K562 (cell line): ENCODE results near the gene ERCC2. TPM values are rescaled to one million over a fixed set of nuclear protein-coding genes. Genes with fewer than 3 reads are reported as not detected.

Experiments
- ARID2 ChIP-seq: fragments of 450-650 bp; IDR thresholded peaks from 2 replicates; pipeline ENCODE4 v1.6.1; 2017; ENCODE audit warnings: antibody characterized with exemption, mild to moderate bottlenecking
- E2F4 ChIP-seq: sonication (generic); formaldehyde crosslinking; IDR thresholded peaks from 2 replicates; pipeline ENCODE4 v1.8.0; 2022; ENCODE audit warnings: mild to moderate bottlenecking, low read depth, missing genetic modification reagents
- FOS ChIP-seq: IDR thresholded peaks from 3 replicates; pipeline ENCODE4 v1.6.1; 2011; ENCODE audit not compliant: insufficient read length; ENCODE audit errors: extremely low read depth
- MBD2 ChIP-seq: sonication (generic); IDR thresholded peaks from 2 replicates; pipeline ENCODE4 v1.6.1; 2016; ENCODE audit warnings: low read depth, borderline replicate concordance
- PHB2 ChIP-seq: fragments of 450-650 bp; IDR thresholded peaks from 2 replicates; pipeline ENCODE4 v1.6.1; 2017; ENCODE audit warnings: low read depth
- PKNOX1 ChIP-seq: fragments of 450-650 bp; IDR thresholded peaks from 2 replicates; pipeline ENCODE4 v1.6.1; 2016
- POLR2AphosphoS5 ChIP-seq: IDR thresholded peaks from 2 replicates; pipeline ENCODE4 v1.6.1; 2011; ENCODE audit warnings: mild to moderate bottlenecking, low read depth, low read length, moderate library complexity; ENCODE audit not compliant: control insufficient read depth, insufficient read depth
- RBM39 ChIP-seq: fragments of 200-400 bp; formaldehyde crosslinking; optimal IDR thresholded peaks from 2 replicates; pipeline ENCODE3; 2018; ENCODE audit warnings: low read depth, low read length
- SMARCE1 ChIP-seq: fragments of 450-650 bp; IDR thresholded peaks from 2 replicates; pipeline ENCODE4 v1.7.1; 2016; ENCODE audit warnings: mild to moderate bottlenecking
- SP2 ChIP-seq: IDR thresholded peaks from 2 replicates; pipeline ENCODE4 v1.6.1; 2011; ENCODE audit warnings: mild to moderate bottlenecking, low read depth, low read length, moderate library complexity; ENCODE audit not compliant: poor library complexity, severe bottlenecking; ENCODE audit errors: extremely low read depth
- TAF7 ChIP-seq: fragments of 450-650 bp; IDR thresholded peaks from 2 replicates; pipeline ENCODE4 v1.6.1; 2016; ENCODE audit warnings: missing genetic modification characterization, missing compliant biosample characterization
- TRIM25 ChIP-seq: fragments of 450-650 bp; IDR thresholded peaks from 2 replicates; pipeline ENCODE4 v1.7.0; 2016; ENCODE audit warnings: borderline replicate concordance
- YY1 ChIP-seq, 3 experiments: IDR thresholded peaks; 2 replicates each; pipeline ENCODE4 v1.6.1; 2011; ENCODE audit warnings: low read length in 2 of 3, mild to moderate bottlenecking in 2 of 3, moderate library complexity in 2 of 3, borderline replicate concordance in 1 of 3, control low read depth in 1 of 3, low read depth in 1 of 3; ENCODE audit not compliant: insufficient read depth in 3 of 3, insufficient replicate concordance in 2 of 3, control insufficient read depth in 1 of 3, insufficient read length in 1 of 3; ENCODE audit errors: extremely low read depth in 1 of 3
- ZC3H4 ChIP-seq: sonication (generic); formaldehyde crosslinking; IDR thresholded peaks from 2 replicates; pipeline ENCODE4 v1.9.0; 2021; ENCODE audit warnings: missing genetic modification reagents, borderline replicate concordance
- polyA plus RNA-seq, 8 experiments: library from polyadenylated mRNA; depleted of rRNA in 4 of 8; stranded (reverse) in 5 of 8; unstranded in 3 of 8; fragments of >200 nt; fragmentation: Nextera tagmentation in 2 of 8; fragmentation: Illumina TruSeq in 1 of 8; extraction: Ambion mirVana in 2 of 8; extraction: Trizol in 1 of 8; gene quantifications; 2 replicates each; pipeline versions ENCODE4 v1.2.1 to v1.2.3, GENCODE V29; 2011 to 2014; ENCODE audit warnings: inconsistent platforms in 1 of 8, missing spikeins in 1 of 8
- total RNA-seq, 7 experiments: library from RNA; depleted of rRNA in 6 of 7; stranded (reverse); fragments of >200 nt in 6 of 7; fragmentation: Illumina TruSeq in 2 of 7; extraction: Trizol in 2 of 7; gene quantifications; 2 replicates each; pipeline versions ENCODE4 v1.2.1 to v1.2.3, GENCODE V29; 2011 to 2021; ENCODE audit warnings: low replicate concordance in 1 of 7

ERCC2 gene
- total and polyA plus RNA-seq, 9 of the 15 experiments (the other 6 are each of a cell fraction or from before 2014, with no cell fraction given): 2.2 to 55.9 (median 23.4) TPM

DNA sequence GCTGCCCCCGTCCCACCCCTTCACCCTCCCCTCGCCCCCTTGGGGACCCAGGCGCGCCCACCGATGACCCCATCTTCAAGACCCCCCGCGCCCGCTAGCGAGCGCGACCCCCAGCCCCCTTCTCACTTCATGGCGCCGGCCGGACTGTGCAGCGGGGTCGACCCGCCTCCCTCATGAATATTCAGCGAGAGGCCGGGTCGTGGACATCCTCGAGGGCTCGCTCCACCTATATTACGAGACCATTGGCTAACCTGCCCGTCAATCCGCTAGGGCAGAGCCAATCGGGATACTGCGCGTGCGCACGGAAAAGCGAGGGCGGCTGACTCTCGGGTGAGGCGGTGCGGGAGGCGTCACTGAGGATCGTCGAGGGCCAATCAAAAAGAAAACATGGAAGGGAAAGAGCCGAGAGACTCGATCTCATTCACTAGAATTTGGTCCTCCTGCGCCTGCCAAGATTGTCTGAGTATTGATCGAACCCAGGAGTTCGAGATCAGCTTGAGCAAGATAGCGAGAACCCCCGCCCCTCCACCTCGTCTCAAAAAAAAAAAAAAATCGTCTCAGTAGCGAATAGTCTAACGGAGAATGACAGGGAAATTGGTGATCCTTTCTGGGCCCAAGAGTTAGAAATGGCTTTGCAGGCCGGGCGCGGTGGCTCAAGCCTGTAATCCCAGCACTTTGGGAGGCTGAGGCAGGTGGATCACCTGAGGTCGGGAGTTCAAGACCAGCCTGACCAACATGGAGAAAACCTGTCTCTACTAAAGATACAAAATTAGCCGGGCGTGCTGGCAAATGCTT, at the start of gene ERCC2 (continued):
- no peak for TF ChIP-seq RBM39
- TF ChIP-seq SP2: peak; percentile 88
- TF ChIP-seq E2F4 (CRISPR knock-in tag): no peak
- TF ChIP-seq SMARCE1: no peak
- TF ChIP-seq FOS: peak; percentile 97
- TF ChIP-seq MBD2: peak; percentile 96
- peak; percentile 32; the same call in 1 of the 2 replicates for TF ChIP-seq ARID2
- no peak for TF ChIP-seq ZC3H4 (CRISPR knock-in tag)
- peak; percentile 66; the same call in 1 of the 2 replicates for TF ChIP-seq TRIM25
- TF ChIP-seq TAF7 (tag): peak; percentile 70
- TF ChIP-seq YY1 (IDR thresholded peaks at IDR 0.05; ENCODE audit: borderline replicate concordance in 1 of 3, control insufficient read depth in 1 of 3, extremely low read depth in 1 of 3, insufficient read depth in 3 of 3, insufficient read length in 1 of 3, insufficient replicate concordance in 2 of 3, low read depth in 1 of 3, low read length in 2 of 3): peak in 1 of 3 experiments; percentile 81
- TF ChIP-seq PHB2: peak; percentile 41; the same call in 1 of the 2 replicates
- TF ChIP-seq POLR2AphosphoS5: peak; percentile 68; the same call in 1 of the 2 replicates
- peak; percentile 100 for TF ChIP-seq PKNOX1
- TF ChIP-seq, all 486 proteins: peak for 81
